ENCODE data around the gene CCL21.
A peak's percentile ranks its signal among the peaks of the same experiment; 100 is the strongest.

The CCL21 gene

DNA sequence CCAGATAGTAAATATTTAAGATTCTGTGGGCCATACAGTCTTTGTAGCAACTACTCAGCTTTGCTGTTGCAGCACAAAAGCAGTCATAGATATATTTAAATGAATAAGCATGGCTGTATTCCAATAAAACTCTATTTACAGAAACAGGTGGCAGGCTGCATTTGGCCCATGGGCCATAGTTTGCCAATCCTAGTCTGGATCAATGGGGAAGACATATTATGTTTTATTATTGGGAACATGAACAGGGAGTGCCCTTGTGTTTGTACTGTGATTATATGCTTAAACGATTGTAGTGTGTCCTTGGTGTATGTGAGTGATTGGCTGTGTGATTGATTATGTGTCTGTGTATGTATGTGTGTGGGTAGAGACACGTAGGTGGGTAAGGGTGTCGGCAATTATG lies 35.5 kb downstream of the CCL21 start:
- no peak overlapping the region for H3K4me3 ChIP-seq (ENCODE audit: insufficient read depth, low read depth, low read length)
- H3K9me3 ChIP-seq (ENCODE audit: control insufficient read depth, low read length) = no peaks in the 10 kb centered on the region
- no peaks in the 10 kb centered on the region for H3K36me3 ChIP-seq (ENCODE audit: control insufficient read depth, insufficient read depth, low read length)
- H3K27me3 ChIP-seq (ENCODE audit: control insufficient read depth, insufficient read depth, low read length, poor library complexity, severe bottlenecking) = no peaks in the 10 kb centered on the region
- 91% methylated on average over 3 of the region's 3 CpGs for WGBS, 2 experiments
- H3K4me1 ChIP-seq (ENCODE audit: control insufficient read depth, insufficient read depth, low read length) = peaks cover 2% of the 10 kb centered on the region
- H3K27ac ChIP-seq (ENCODE audit: insufficient read depth, low read depth, low read length, poor library complexity, severe bottlenecking) = no peak overlapping the region

DNA sequence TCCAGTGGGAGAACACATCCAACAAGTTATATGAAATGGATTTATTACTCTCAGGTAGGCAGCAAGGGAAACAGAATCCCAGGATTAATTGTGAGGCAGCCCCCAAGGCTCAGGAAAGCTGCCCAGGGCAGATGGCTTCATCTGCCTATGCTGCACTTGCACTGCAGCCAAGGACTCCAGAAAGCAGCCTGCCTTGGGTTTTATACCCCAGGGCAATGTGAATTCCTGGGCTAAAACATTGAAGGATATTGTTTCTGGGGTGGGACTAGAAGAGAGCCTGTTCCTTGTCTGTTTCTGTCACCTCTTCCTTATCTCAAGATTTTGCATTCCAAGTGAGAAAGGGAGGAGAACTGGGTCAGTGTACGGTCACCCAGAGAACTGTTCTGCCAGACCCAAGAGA lies 38.6 kb downstream of the CCL21 start:
- H3K4me3 ChIP-seq (ENCODE audit: insufficient read depth, low read depth, low read length) = no peak overlapping the region
- WGBS, 2 experiments = 88 to 100% methylated on average over 1 of the region's 1 CpG
- no peaks in the 10 kb centered on the region for H3K36me3 ChIP-seq (ENCODE audit: control insufficient read depth, insufficient read depth, low read length)
- H3K27me3 ChIP-seq (ENCODE audit: control insufficient read depth, insufficient read depth, low read length, poor library complexity, severe bottlenecking) = no peaks in the 10 kb centered on the region
- peaks cover 2% of the 10 kb centered on the region for H3K4me1 ChIP-seq (ENCODE audit: control insufficient read depth, insufficient read depth, low read length)
- H3K27ac ChIP-seq (ENCODE audit: insufficient read depth, low read depth, low read length, poor library complexity, severe bottlenecking) = no peak overlapping the region
- no peaks in the 10 kb centered on the region for H3K9me3 ChIP-seq (ENCODE audit: control insufficient read depth, low read length)

DNA sequence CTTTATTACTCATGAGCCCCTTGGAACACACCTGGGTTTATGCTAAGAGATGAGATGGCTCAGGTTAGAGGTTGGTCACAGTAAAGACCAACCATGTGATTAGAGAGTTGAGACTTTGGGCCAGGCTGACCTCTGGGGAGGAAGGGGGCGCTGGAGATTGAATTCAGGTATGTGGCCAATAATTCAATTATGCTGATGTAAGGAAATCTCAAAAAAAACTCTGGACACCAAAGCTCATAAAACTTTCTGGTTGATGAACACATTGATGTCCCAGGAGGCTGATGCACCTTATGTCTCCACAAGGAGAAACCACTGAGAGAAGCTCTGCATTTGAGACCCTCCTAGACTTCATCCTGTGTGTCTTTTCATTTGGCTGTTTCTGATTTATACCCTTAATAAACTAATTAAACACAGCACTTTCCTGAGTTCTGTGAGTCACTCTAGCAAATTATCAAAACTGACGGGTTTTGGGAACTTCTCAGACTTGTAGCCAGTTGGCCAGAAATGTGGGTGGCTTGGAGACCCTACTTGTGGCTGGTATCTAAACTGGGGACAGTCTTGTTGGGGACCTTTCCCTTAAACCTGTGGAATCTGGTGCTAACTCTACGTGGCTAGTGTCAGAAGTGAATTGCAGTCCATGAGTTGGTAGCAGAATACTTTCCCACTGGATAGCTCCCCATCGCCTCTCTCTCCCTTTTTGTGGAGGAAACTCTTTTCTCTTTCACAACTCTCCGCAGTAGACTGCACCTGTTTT lies 40.0 kb downstream of the CCL21 start:
- 87 to 92% methylated on average over 5 of the region's 5 CpGs for WGBS, 2 experiments
- Histone ChIP-seq H3K4me1 (ENCODE audit: control insufficient read depth, insufficient read depth, low read length) (no peaks in the 10 kb centered on the region), H3K27me3 (ENCODE audit: control insufficient read depth, insufficient read depth, low read length, poor library complexity, severe bottlenecking) (no peaks in the 10 kb centered on the region), H3K27ac (ENCODE audit: insufficient read depth, low read depth, low read length, poor library complexity, severe bottlenecking) (no peak overlapping the region), H3K4me3 (ENCODE audit: insufficient read depth, low read depth, low read length) (no peak overlapping the region), H3K9me3 (ENCODE audit: control insufficient read depth, low read length) (no peaks in the 10 kb centered on the region), H3K36me3 (ENCODE audit: control insufficient read depth, insufficient read depth, low read length) (no peaks in the 10 kb centered on the region)

DNA sequence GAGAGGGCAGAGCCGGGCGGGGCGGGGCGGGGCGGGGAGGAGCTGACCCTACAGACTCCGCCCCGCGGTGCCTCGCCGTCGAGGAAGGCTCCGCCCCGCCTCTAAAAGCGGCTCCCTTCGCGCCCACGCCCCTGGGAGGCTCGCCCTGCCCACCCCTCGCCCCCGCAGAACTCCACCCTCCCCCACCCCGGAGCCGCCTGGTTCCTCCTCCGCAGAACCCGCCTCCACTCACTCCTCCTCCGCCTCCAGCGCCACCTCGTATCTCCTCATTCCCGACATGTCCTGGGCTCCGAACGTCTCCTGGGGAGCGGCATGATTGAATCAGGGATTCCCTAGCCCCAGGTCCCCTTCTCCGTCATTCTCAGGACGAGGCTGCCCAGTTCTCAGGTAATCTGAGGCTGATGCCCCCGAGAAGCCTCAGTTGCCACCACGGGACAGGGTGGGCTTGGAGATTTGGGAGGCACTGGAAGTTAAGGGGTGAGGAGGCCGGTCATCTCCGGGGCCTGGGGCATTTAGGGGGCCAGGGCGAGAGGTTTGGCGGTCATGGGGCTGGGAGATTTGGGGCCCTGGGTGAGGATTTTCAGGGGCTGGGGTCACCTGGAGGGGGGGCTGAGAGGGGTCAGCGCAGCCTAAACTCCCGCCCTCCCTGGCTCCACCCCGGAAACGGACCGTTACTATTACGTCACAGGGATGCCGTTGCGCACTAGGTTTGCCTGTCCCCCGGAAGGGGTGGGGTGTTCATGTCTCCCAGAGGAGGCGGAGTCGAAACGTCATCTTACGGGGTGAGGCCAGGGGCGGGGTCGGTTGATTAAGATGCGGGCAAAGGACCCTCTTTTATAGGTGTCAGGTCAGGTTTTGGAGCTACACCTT lies 44.3 kb downstream of the CCL21 start:
- Histone ChIP-seq H3K4me3 (ENCODE audit: insufficient read depth, low read depth, low read length) (peak overlapping the region; percentile 95), H3K27ac (ENCODE audit: insufficient read depth, low read depth, low read length, poor library complexity, severe bottlenecking) (peak overlapping the region; percentile 95), H3K27me3 (ENCODE audit: control insufficient read depth, insufficient read depth, low read length, poor library complexity, severe bottlenecking) (no peaks in the 10 kb centered on the region), H3K9me3 (ENCODE audit: control insufficient read depth, low read length) (no peaks in the 10 kb centered on the region), H3K36me3 (ENCODE audit: control insufficient read depth, insufficient read depth, low read length) (no peaks in the 10 kb centered on the region), H3K4me1 (ENCODE audit: control insufficient read depth, insufficient read depth, low read length) (no peaks in the 10 kb centered on the region)
- WGBS, 2 experiments = 0 to 1% methylated on average over 54 of the region's 55 CpGs

DNA sequence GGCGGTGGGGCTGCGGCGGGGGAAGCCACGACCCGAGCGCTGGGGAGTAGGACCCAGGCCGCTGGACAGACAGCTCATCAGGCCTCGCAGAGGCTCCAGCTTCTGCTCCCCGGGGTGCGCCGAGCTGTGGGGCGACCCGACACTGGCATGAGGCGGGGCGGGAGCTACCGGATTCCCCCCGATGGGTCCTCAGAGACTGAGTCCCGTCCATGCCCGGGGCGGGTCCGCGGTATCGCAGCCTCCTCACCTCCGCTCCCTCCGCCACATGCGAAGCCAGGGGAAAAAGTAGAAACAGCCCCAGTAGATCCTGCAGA lies 44.9 kb downstream of the CCL21 start:
- Histone ChIP-seq H3K36me3 (ENCODE audit: control insufficient read depth, insufficient read depth, low read length) (no peaks in the 10 kb centered on the region), H3K9me3 (ENCODE audit: control insufficient read depth, low read length) (no peaks in the 10 kb centered on the region), H3K27me3 (ENCODE audit: control insufficient read depth, insufficient read depth, low read length, poor library complexity, severe bottlenecking) (no peaks in the 10 kb centered on the region), H3K4me1 (ENCODE audit: control insufficient read depth, insufficient read depth, low read length) (no peaks in the 10 kb centered on the region), H3K27ac (ENCODE audit: insufficient read depth, low read depth, low read length, poor library complexity, severe bottlenecking) (no peak overlapping the region), H3K4me3 (ENCODE audit: insufficient read depth, low read depth, low read length) (peak overlapping the region; percentile 95)
- WGBS, 2 experiments = 1% methylated on average over 26 of the region's 26 CpGs

DNA sequence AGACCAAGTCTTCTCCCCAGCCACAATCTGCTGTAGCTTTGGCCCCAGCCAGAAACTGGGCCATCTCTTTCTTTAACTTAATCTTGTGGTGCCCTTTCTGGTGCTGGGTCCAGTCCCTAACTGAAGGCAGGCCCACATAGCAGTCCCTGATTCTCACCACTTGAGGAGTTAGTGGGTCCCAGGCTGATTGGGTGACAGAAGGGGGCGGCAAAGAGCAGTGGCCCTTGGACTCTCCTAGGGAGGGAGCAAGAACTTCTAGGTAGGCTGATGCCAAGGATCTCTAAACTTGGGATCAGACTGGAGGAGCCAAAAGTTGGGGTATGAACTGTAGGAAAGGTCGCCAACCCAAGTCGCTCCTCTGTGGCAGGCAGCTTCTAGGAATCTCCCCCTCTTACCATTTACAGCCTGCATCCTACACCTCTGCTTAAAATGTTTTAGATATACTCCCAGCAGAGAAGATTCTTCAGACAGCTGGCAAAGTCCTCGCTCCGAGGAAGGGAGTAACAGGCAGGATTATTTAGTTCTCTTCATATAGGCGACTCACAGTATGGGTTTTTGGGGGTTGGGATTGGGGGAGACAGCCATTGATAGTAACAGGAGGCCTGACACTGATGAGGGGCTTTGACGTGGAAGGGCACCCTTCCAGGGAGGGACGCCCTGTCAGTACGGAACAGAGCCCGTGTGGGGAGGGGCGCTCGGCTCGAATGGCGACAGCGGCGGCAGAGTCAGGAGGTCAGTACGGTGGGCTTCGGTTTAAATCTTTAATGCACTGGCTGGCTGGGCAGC lies 45.5 kb downstream of the CCL21 start:
- Histone ChIP-seq H3K4me3 (ENCODE audit: insufficient read depth, low read depth, low read length) (peak overlapping the region; percentile 95), H3K27me3 (ENCODE audit: control insufficient read depth, insufficient read depth, low read length, poor library complexity, severe bottlenecking) (no peaks in the 10 kb centered on the region), H3K36me3 (ENCODE audit: control insufficient read depth, insufficient read depth, low read length) (no peaks in the 10 kb centered on the region), H3K9me3 (ENCODE audit: control insufficient read depth, low read length) (no peaks in the 10 kb centered on the region), H3K27ac (ENCODE audit: insufficient read depth, low read depth, low read length, poor library complexity, severe bottlenecking) (no peak overlapping the region), H3K4me1 (ENCODE audit: control insufficient read depth, insufficient read depth, low read length) (no peaks in the 10 kb centered on the region)
- 4% methylated on average over 18 of the region's 18 CpGs for WGBS, 2 experiments

DNA sequence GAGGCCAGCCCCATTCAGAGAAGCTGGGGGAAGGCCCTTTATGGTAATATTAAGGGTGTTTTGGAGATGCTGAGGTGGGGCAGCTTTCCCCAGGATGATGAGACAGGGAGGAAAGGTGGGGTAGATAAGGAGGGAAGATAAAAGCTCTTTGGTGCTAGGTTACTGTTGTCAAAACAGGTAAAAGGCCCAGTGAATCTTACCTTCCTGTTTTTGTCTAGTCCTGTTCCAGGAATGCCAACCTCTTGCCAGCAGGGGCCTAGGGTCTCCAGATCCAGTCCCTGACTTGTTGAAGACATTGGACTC lies 46.7 kb downstream of the CCL21 start:
- H3K27ac ChIP-seq (ENCODE audit: insufficient read depth, low read depth, low read length, poor library complexity, severe bottlenecking) = no peak overlapping the region
- H3K4me1 ChIP-seq (ENCODE audit: control insufficient read depth, insufficient read depth, low read length) = no peaks in the 10 kb centered on the region
- no peaks in the 10 kb centered on the region for H3K27me3 ChIP-seq (ENCODE audit: control insufficient read depth, insufficient read depth, low read length, poor library complexity, severe bottlenecking)
- no peaks in the 10 kb centered on the region for H3K9me3 ChIP-seq (ENCODE audit: control insufficient read depth, low read length)
- H3K4me3 ChIP-seq (ENCODE audit: insufficient read depth, low read depth, low read length) = no peak overlapping the region
- no peaks in the 10 kb centered on the region for H3K36me3 ChIP-seq (ENCODE audit: control insufficient read depth, insufficient read depth, low read length)

DNA sequence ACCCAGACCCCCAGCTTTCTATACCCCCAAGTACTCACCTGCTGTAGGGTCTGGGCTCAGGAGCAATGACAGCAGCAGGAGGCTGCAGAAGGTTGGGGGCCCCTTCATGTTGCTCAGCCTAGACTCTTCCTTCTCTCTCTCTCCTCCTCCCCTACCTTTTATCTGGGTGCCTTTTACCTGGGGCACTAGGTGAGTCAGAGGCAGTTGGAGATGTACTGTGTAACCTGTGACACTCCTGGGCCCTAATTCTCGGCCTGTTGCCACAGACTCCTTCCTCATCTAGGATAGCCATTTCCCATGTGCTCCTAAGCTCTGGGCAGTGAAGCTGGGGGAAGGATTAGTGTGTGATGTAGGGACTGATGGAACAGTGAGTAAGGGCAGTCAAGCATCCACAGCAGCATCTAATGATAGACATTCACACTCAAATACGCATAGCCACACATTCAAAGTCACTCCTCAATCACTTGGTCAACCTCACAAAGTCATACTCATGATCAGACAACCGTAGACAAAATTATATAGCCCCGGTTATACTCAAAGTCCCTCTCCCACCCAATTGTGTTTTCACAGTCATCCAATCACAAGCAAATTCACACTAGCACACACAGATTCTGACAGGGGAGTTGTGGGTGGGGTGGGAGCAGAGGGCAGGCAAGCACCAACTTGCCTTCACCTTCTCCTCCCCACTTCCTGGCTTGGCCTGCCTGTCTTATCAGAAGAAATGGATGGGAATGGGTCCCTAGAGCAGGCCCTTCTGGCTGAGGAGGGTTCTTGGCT lies 47.2 kb downstream of the CCL21 start, which contains the start of gene CCL27:
TSS of gene CCL27 (minus strand) at position 132 of the 777 bp plus-strand sequence. CDS start at position 108, 24 bp downstream.
- Histone ChIP-seq H3K9me3 (ENCODE audit: control insufficient read depth, low read length) (no peaks in the 10 kb centered on the region), H3K4me3 (ENCODE audit: insufficient read depth, low read depth, low read length) (no peak within 1 kb of the TSS), H3K4me1 (ENCODE audit: control insufficient read depth, insufficient read depth, low read length) (no peaks in the 10 kb centered on the region), H3K27ac (ENCODE audit: insufficient read depth, low read depth, low read length, poor library complexity, severe bottlenecking) (no peak within 1 kb of the TSS), H3K36me3 (ENCODE audit: control insufficient read depth, insufficient read depth, low read length) (no peaks in the 10 kb centered on the region), H3K27me3 (ENCODE audit: control insufficient read depth, insufficient read depth, low read length, poor library complexity, severe bottlenecking) (no peaks in the 10 kb centered on the region)
- WGBS, 2 experiments = 93% methylated on average over 4 of the region's 4 CpGs

DNA sequence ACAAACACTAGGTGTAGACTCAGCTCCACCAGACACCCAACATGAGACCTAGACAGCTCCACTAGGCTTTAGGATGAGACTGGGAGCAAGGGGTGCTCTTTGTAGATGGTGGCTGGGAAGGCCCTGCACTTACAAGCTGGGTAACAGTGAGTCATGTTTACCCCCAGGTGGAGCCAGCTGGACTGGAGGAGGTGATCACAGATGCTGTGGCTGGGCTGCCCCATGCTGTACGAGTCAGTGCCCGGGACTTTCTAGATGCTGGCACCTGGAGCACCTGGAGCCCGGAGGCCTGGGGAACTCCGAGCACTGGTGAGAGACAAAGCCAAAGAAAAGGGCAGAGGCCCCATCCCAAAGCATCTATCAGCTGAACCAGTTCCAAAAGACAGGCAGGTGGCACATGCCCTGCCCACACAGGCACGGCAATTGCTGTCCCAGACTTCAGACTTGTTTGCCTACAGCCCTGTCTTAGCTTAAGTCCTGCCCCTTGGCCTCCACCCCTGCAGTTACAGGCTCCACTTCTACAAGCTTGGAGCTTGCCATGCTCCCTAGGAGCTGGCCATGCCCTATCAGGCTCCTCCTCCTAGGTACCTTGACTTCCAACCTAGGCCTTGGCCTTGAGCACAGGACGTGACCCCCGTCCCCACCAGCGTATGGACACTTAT lies 50.2 kb downstream of the CCL21 start:
- Histone ChIP-seq H3K9me3 (ENCODE audit: control insufficient read depth, low read length) (no peaks in the 10 kb centered on the region), H3K27ac (ENCODE audit: insufficient read depth, low read depth, low read length, poor library complexity, severe bottlenecking) (no peak overlapping the region), H3K27me3 (ENCODE audit: control insufficient read depth, insufficient read depth, low read length, poor library complexity, severe bottlenecking) (no peaks in the 10 kb centered on the region), H3K4me1 (ENCODE audit: control insufficient read depth, insufficient read depth, low read length) (peaks cover under 1% of the 10 kb centered on the region), H3K4me3 (ENCODE audit: insufficient read depth, low read depth, low read length) (no peak overlapping the region), H3K36me3 (ENCODE audit: control insufficient read depth, insufficient read depth, low read length) (no peaks in the 10 kb centered on the region)
- 94 to 95% methylated on average over 8 of the region's 8 CpGs for WGBS, 2 experiments

Measured in ectodermal cell (in vitro differentiated cells).